Stimulated activated CD4-positive, alpha-beta T cell treated with anti-CD3 and anti-CD28 coated beads, TNF-alpha, amount 100 ng/mL, for 24 hours (primary cell): ENCODE results near the gene EPHB2.

Experiments
- DNase-seq, 3 experiments: peaks; one replicate each; pipeline ENCODE4 v3.0.0-alpha.2; 2020; ENCODE audit warnings: low read depth in 3 of 3

Gene EPHB2

DNA sequence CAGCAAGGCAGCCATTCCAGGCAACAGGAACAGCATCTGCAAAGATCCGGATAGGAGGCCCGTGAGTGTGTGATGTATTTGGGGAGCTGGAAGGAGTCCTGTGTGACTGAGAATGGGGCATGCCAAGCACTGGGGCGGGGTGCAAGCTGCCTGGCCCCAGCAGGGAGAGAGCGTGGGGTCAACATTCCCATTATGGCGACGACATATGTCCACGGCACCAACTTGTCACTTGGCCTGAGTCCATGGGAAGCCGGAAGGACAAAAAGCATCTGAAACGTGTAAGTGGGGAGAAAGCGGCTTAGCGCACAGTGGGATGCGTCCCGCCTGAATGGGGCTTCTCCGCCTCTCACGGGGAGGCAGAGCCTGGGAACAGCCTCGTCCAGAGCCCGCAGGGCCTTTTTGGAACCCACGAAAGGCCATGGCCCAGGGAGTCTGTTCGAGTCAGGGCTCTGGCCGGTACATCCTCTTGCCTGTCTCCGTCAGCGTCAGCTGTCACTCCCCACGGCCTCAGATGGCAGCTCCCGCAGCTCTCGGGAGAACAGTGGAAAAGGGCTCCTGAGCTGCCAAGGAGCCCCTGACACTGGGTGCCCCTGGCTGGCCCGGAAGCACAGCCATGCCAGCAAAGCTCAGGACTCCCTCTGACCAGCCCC is 12.4 kb downstream of the EPHB2 start:
- no peak for DNase-seq

DNA sequence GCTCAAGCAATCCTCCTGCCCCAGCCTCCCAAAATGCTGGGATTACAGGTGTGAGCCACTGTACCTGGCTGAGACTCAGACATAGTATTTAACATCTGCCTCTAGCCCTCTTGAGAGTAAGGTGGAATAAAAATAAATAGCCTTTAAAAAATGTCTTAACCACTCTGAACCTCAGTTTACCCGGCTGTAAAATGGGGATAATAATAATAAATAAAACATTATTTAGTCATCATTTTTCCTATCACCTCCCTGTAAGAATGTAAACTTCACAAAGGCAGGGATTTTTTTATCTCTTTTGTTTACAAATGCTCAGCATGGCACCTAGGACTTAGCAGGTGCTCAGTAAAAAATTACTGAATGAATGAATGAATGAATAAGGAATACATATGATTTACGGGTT is 17.2 kb downstream of the EPHB2 start:
- no peak for DNase-seq

DNA sequence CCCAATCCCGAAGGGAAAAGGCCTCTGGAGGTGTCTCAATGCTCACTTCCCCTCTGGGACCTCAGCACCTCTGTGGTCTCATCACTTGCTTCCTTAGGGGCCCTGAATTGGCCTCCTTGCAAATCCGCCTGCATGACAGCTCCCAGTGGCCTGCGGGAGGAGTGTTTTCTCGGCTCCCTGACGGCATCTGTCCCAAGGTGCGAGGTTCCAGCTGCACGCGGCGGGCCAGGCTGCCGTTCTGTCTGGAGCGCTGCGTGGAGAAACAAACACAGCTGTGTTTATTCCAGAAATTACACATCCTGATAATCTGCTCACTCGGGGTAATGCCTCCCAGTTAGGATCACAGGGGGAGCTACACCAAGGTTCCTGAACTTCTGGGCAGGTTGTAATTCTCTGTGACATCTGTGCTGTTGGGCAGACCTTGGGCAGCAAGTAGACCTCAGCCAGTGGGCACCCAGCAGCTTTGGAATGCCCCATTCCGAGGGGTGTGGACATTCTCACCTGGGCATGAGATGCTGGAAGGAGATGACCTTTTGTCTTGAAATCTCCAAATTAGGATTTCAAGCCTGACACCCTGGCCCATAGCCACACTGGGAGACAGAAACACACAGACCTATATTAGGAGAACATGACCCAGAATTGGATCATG is 18.2 kb downstream of the EPHB2 start:
- no peak for DNase-seq

DNA sequence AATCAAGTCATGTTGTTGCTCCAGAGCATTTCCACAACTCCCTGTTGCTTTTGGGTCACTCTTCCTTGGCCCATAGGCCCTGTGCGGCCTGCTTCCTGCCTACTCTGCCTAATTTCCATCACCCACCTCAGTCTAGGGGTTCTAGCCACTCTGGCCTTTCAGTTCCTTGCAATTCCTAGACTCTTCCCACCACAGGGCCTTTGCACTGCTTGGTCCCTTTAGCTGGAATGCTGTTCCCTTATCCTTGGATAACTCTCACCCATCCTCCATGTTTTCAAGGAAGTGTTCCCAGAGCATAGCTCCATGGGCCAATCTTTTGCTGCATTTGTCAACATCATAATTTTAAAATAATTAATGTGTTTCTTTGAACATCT is 18.7 kb downstream of the EPHB2 start:
- DNase-seq = no peak

DNA sequence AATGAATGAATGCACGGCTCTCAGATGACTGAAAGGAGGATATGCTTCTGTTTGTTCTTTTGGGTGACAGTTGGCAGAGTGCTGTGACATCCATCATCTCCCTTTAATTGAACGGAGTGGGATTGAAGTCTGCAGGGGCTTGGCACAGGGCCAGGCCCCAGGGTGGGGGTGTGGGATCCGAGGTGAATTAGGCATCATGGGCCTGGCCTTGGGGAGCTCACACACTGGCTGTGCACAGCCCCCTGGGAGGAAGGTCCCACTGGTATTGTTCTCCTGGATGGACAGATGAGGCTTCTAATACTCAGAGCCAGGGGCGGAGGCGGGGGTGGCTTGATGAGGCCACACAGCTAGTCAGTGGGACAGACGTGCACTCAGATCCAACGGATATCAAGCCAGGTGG is 19.3 kb downstream of the EPHB2 start:
- no peak for DNase-seq

GRCh38 chr1:22731924-22732720 is 21.5 kb downstream of the EPHB2 start:
- DNase-seq = no peak

GRCh38 chr1:22733643-22734042 is 23.0 kb downstream of the EPHB2 start:
- DNase-seq = no peak

GRCh38 chr1:22736501-22737080 is 26.0 kb downstream of the EPHB2 start:
- no peak for DNase-seq

- DNase-seq = no peak
Measured at GRCh38 chr1:22737374-22738068, 26.9 kb downstream of the EPHB2 start.

DNA sequence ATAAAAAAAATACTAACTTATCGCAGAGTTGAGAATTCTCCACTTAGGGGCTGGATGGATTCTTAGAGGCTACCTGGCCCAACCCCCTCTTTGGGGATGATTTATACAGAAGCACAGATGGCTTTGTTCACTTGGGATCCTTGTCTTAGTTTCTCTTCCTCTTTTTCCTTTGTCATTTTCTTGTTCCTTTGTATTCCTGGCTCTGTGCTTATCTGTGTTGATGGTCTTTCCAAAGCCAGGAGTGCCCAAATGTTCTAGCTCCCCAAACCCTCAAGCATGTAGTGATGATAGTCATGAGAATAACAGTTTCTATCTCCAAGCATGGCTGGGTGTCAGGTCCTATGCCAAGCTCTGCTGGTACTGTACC is 27.4 kb downstream of the EPHB2 start:
- no peak for DNase-seq

- no peak for DNase-seq
Measured at GRCh38 chr1:22738522-22738921, 27.9 kb downstream of the EPHB2 start.

DNA sequence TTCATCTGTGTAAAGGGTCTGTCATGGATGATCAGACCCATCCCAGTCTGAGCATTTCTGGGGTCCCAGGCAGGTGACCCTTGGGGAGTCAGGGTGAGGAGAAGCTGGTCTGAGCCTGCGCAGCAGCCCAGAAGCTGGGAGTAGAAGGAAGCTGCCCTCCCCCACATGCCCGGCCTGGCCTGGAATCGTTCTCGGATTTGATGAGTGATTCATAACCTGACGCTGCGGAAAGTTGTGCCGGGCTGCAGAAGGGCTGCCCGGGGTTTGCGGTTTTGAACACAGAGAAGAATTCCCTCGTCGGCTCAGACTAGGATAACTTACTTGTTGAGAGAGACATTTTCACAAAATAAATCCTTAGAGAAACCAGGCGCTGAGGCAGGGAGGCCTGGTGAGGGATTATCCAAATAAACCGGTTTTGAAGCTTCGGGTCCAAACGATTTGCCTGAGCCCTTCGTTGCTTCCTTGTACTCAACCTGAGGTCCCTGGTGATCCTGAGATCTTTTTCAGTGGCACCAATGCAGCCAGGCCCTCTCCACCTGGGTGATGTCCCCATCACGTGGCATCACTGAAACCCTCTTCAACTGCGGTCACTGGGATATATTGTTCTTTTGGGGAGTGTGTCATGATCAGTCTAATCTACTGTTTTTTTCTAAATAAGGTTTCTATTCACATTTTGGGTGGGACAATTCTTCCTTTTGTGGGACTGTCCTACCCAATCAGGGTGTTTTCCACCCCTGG is 29.2 kb downstream of the EPHB2 start:
- no peak for DNase-seq

GRCh38 chr1:22741118-22741517 is 30.5 kb downstream of the EPHB2 start:
- no peak for DNase-seq

DNA sequence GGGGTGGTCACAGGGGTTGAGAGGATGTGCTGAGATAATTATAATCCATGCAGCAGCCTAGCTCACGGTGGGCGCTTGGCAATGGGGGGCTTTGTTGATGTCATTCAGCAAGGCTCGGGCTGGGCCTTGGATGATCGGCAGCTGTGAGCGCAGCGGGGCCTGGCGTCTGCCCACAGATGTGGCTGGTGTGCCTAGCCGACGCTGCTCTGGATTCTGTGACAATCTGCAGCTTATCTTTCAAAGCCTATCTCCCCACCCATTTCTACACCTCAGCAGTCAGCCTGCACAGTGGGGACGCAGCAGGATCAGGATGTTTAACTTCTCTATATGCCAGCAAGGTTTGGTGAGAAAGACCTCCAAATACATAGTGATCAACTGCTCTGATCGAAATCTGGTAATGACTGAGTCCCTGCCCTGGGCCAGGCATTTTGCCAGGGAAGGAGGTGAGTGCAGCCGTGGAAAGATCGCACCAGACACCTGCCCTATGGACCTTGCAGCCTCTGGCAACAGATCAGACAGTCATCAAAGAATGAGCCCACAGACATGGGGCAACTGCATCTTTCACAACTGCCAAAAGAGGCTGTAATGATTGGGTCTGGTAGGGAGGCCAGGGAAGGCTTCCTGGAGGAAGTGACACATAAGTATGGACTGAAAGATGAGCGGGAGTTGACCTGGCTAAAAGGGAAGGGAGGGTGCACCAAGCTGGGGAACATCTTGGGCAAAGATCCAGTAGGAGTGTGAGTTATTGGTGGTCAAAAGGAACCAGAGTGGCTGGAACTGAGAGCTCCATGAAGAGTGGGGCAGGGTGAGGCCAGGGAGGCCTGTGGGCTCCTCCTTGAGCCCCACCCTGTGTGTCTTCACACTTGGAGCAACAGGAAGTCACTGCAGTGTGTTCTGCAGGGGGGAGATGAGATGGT is 35.3 kb downstream of the EPHB2 start:
- no peak for DNase-seq

DNA sequence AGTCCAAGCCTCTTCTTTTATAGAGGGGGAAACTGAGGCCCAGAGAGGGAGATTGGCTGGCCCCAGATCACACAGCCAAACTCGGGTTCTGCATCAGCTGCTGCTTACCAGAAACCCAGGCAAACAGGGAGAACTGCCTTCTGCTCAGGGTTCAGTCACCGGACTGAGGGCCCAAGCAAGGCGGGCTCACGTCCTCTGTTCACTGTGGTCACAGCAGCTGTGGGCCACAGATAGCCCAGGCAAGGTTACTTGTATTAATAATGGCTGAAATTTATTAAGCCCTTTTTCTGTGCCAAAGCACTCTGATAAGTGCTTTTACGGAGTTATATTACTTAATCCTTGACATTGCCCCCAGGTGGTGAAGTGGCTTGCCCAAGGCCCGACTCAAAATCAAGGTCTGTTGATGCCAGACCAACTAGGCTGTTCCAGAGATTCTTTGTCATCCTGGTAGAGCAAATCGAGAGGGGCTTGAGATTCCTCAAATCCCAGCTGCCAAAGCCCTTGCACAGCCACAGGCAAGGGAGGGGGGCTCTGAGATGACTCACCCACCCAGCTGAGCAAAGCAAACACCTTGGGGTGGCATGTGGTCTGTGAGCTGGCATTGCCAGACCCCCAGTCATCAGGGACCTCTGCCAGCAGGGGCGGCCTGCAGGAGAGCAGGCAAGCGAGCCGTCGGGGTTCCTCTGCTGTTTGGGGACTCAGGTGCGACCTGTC is 36.5 kb downstream of the EPHB2 start:
- no peak for DNase-seq

DNA sequence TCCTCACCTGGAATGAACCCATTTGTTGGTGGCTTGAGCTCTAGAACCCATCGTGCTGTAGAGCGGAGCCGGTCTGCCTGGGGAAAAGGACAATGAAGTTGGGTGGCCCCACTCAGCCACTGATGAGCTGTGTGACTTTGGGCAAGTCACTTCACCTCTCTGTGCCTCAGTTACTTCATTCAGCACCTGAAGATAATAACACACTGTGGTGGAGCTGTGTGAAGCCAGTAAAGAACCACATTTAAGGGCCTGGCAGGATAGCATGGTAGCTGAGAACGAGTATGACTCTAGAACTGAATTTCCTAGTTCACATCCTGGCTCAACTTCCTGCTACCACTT is 37.1 kb downstream of the EPHB2 start:
- no peak for DNase-seq

- DNase-seq = no peak
Measured at GRCh38 chr1:22749503-22749902, 38.9 kb downstream of the EPHB2 start.

DNA sequence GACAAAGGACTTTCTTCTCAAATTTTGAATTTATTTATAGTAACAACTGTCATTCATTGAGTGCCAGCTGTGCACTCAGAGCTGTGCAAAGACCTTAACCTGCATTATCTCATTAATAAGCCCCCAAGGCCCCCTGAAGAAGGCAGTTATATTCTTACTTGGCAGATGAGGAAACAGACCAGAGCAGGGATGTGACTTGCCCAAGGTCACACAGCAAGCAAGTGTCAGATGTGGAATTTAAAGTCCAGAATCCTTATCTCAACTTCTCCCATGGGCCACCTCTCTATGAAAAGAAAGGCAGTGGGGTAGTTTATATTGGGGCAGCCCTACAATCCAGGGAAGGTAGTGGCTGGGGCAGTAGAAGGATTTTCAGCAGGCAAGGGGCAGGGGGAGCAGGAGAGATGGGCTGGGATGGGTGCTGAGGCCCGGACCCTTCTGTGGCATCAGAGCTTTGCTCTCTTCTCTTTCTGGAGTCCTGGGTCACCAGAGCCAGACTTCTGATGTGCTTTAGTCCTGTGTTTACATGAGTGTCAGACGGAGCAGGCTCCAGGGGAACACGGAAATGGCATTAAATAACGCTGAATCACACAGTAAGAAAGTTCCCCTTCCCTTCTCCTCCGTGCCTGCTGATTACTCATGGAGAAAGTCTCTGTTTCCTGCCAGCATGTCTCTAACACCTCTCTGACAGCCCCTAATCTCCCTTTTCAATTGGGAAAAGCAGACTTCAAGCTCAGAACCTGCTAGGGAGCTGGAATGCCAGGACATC is 39.5 kb downstream of the EPHB2 start:
- DNase-seq = no peak

DNA sequence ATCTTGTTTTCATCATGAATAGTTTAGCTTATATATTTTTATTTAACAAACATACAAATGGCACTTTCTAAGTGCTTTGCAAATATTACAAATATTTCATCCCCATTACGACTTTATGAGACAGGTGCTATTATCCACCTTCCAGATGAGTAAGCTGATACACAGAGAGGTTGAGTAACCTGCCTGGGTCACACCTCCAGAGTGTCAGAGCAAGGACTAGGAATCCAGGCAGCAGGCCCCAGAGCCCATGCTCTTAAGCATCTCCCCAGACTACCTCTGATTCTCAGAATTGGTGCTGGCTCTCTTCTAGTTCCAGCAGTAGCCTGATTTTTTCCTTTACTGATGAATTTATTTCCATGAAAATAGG is 40.0 kb downstream of the EPHB2 start:
- DNase-seq = no peak
